ES-I3 (cell line): ENCODE data around the gene MAGI2.
"Not testable (repeated sequence)": the region's sequence is repeated elsewhere in the genome, so short reads cannot be mapped to it uniquely, and the experiment has no call there.

Experiments used
- H3K36me3 ChIP-seq: 2 replicates; pipeline ENCODE4 v1.6.1; 2013; ENCODE audit warnings: mild to moderate bottlenecking, low read length, control low read depth, moderate library complexity; ENCODE audit not compliant: insufficient read depth
- H3K4me1 ChIP-seq: 2 replicates; pipeline ENCODE4 v1.6.1; 2013; ENCODE audit warnings: mild to moderate bottlenecking, control low read depth, low read length; ENCODE audit not compliant: insufficient read depth
- H3K9ac ChIP-seq: 2 replicates; pipeline ENCODE4 v1.6.1; 2013; ENCODE audit warnings: low read depth, mild to moderate bottlenecking, low read length, moderate library complexity
- H3K9me3 ChIP-seq: 2 replicates; pipeline ENCODE4 v1.6.1; 2013; ENCODE audit warnings: mild to moderate bottlenecking, low read length, moderate library complexity; ENCODE audit not compliant: control insufficient read depth, insufficient read depth

MAGI2 gene

DNA sequence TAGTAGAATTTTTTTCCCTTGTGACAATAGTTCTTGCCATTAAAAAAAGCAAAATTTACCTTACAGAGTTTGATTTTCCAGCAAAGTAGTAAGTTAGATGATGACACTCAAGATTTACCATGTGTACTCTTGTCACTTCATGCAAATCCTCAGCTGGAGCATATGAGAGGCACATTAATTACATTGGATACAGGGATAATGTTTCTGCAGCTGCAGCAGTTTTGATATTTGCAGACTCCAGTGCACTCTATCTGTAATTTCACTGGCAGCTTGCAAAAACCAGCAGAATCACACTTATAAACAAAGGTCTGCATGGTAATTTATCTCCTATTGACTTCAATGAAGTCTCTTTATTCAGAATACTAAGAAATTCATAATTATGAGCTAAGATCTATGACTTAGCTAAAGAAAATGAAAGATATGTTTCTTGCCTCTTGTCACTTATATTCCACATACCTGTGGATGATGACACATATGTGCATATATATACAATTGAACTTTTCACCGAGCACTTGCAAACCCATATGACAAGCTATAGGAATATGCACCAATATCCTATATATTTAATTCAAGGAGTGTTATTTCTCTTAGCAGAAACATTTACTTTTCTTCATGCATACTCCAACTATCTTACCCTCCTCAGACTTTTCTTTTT lies 1124.3 kb downstream of the MAGI2 start:
- Histone ChIP-seq H3K36me3 (no peaks in the 10 kb centered on the region), H3K9ac (no peak overlapping the region), H3K4me1 (no peaks in the 10 kb centered on the region), H3K9me3 (no peaks in the 10 kb centered on the region)

DNA sequence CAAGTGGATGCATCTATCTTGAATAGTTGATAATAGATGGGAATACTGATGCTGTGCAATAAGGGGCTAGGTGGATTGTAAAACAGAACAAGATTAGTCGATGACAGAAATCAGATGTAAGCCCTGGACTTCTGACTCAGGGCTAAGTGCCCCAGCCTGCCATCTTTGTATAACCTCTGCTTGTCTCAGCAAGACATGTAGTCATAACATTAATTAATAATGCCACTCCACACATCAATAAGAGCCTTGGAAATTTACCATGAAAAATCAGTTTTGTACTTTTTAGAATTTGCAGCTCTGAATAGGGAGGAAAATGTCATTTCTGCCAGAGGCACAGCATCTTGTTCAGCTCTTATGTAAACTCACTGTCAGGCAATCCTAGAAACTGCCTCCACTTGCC lies 1125.7 kb downstream of the MAGI2 start:
- H3K4me1 ChIP-seq: no peaks in the 10 kb centered on the region
- H3K36me3 ChIP-seq: no peaks in the 10 kb centered on the region
- no peaks in the 10 kb centered on the region for H3K9me3 ChIP-seq
- no peak overlapping the region for H3K9ac ChIP-seq

DNA sequence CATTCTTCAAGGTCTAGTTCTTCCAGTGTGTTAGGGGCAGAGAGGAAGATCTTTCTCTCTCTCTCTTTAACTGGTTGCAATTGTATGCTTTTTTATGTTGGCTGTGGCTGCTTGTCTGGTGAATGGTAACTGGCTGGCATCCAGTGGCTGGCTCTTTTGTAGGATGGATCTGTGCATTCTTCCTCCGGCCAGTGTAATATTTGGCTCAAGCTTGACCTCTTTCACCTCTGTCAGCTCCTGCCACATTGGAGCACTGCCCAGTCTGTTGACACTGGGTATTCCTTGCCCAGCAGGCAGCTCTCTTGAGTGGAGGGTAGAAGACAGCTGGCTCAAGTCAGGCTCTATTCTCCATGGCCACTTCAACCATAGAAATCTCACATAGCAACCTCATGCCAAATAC lies 1126.6 kb downstream of the MAGI2 start:
- Histone ChIP-seq H3K36me3 (no peaks in the 10 kb centered on the region), H3K9ac (no peak overlapping the region), H3K4me1 (no peaks in the 10 kb centered on the region), H3K9me3 (no peaks in the 10 kb centered on the region)

- Histone ChIP-seq H3K4me1 (no peaks in the 10 kb centered on the region), H3K9me3 (no peaks in the 10 kb centered on the region), H3K9ac (no peak overlapping the region), H3K36me3 (no peaks in the 10 kb centered on the region)
These were observed 1127.3 kb downstream of the MAGI2 start for GRCh38 chr7:78326189-78326588.

DNA sequence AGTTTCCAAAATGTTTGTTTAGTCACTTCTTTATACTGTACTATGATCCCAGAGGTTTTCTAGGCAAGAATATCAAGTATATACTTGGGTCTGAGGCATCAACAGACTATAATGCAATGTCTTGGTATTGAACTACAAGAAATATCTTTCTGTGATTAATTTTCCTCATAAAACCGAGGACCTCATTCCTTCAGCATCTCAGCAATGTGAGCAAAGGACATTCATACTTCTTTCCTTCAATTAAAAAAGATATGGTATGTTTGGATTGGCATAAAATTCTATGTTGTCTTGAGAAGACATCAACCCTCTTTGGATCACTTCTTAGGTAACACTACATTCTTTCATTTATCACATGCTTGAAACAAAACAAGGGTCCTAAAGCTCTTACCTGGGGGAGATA lies 1130.3 kb downstream of the MAGI2 start:
- Histone ChIP-seq H3K9me3 (no peaks in the 10 kb centered on the region), H3K4me1 (no peaks in the 10 kb centered on the region), H3K36me3 (no peaks in the 10 kb centered on the region), H3K9ac (no peak overlapping the region)

DNA sequence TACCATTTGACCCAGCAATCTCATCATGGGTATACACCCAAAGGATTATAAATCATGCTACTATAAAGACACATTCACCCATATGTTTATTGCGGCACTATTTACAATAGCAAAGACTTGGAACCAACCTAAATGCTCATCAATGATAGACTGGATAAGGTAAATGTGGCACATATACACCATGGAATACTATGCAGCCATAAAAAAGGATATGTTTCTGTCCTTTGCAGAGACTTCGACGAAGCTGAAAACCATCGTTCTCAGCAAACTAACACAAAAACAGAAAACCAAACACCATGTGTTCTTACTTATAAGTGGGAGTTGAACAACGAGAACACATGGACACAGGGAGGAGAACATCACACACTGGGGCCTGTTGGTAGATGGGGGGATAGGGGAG lies 1131.2 kb downstream of the MAGI2 start:
- H3K9ac ChIP-seq, H3K9me3 ChIP-seq, H3K4me1 ChIP-seq, H3K36me3 ChIP-seq: not testable (repeated sequence)

DNA sequence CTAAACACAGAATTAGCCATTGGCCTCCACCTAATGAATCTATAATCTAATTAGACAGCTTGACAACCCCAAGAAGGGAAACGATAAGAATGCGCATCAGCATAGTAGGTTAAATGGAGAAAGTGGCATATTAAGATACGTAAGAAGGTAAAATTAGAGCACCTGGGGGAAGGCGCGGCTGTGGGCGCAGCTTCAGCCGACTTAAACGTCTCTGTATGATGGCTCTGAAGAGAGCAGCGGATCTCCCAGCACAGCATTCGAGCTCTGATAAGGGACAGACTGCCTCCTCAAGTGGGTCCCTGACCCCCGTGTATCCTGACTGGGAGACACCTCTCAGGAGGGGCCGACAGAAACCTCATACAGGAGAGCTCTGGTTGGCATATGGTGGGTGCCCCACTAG lies 1136.1 kb downstream of the MAGI2 start:
- no peaks in the 10 kb centered on the region for H3K36me3 ChIP-seq
- H3K9me3 ChIP-seq: no peaks in the 10 kb centered on the region
- H3K9ac ChIP-seq: no peak overlapping the region
- no peaks in the 10 kb centered on the region for H3K4me1 ChIP-seq

- Histone ChIP-seq H3K9ac (no peak overlapping the region), H3K9me3 (no peaks in the 10 kb centered on the region), H3K36me3 (no peaks in the 10 kb centered on the region), H3K4me1 (no peaks in the 10 kb centered on the region)
These were observed 1137.4 kb downstream of the MAGI2 start for GRCh38 chr7:78316110-78316509.

DNA sequence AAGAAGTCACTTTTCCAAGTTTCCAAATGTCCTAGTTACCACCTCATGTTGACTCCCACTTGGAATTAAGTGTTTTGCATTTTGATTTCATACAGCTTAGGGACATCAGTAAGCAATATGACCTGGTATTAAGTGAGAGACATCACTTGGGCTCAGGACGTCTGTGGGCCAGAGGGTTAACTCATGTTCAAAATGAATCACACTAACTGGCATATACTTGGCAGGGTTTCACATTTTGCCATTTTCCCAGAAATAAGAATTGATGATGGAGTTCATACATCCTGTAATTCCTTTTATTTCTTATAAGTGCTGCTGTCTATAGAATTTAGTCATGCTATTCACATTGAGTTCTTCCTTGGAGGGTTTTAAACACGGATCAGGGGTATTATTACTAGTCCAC lies 1138.3 kb downstream of the MAGI2 start:
- H3K36me3 ChIP-seq: no peaks in the 10 kb centered on the region
- H3K4me1 ChIP-seq: no peaks in the 10 kb centered on the region
- H3K9ac ChIP-seq: no peak overlapping the region
- no peaks in the 10 kb centered on the region for H3K9me3 ChIP-seq

DNA sequence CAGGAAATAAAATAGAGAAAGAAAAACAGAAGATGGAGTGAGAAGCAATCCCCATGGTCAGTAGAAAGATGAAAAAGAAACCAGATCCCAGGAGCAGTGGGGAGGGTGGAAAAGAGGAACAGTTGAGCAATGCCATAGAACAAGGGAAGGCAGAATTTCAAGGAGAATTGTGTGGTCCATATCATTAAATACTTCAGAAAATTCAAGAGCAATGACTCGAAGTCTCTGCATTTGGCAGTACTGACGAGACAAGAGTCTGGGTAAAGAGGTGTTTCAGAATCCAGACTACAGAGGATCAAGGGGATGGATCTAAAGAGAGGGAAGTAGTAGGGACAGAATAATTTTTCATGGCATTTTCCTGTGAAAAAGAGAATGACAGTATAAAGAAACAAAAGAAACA lies 1142.3 kb downstream of the MAGI2 start:
- Histone ChIP-seq H3K9me3 (no peaks in the 10 kb centered on the region), H3K4me1 (no peaks in the 10 kb centered on the region), H3K9ac (no peak overlapping the region), H3K36me3 (no peaks in the 10 kb centered on the region)

GRCh38 chr7:78307892-78308291 lies 1145.6 kb downstream of the MAGI2 start:
- Histone ChIP-seq H3K9me3 (no peaks in the 10 kb centered on the region), H3K36me3 (no peaks in the 10 kb centered on the region), H3K9ac (no peak overlapping the region), H3K4me1 (no peaks in the 10 kb centered on the region)

DNA sequence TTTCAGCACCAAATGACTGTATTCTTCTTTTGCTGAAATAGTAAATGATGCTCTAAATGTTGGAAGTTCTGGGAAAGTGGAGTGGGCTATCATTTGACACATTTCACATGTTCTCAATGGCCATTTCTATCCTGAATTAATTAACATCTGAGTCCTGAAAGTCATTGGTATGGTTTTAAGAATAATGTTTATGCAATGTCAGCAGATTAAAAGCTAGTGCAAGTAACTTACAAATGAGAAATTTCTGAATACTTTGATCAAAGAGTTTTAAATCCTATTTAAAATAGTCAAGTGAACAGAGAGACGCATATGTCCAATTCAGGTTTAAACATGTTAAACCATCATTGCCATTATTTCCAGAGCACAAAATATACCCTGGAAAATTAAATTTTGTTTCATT lies 1146.8 kb downstream of the MAGI2 start:
- Histone ChIP-seq H3K36me3 (no peaks in the 10 kb centered on the region), H3K4me1 (no peaks in the 10 kb centered on the region), H3K9ac (no peak overlapping the region), H3K9me3 (no peaks in the 10 kb centered on the region)

GRCh38 chr7:78301407-78301806 lies 1152.1 kb downstream of the MAGI2 start:
- H3K9ac ChIP-seq: no peak overlapping the region
- no peaks in the 10 kb centered on the region for H3K9me3 ChIP-seq
- H3K36me3 ChIP-seq: no peaks in the 10 kb centered on the region
- H3K4me1 ChIP-seq: no peaks in the 10 kb centered on the region

- Histone ChIP-seq H3K9ac (no peak overlapping the region), H3K36me3 (no peaks in the 10 kb centered on the region), H3K4me1 (no peaks in the 10 kb centered on the region), H3K9me3 (no peaks in the 10 kb centered on the region)
These were observed 1154.4 kb downstream of the MAGI2 start for GRCh38 chr7:78299088-78299487.

GRCh38 chr7:78296644-78297371 lies 1156.7 kb downstream of the MAGI2 start:
- Histone ChIP-seq H3K9ac (no peak overlapping the region), H3K9me3 (no peaks in the 10 kb centered on the region), H3K36me3 (no peaks in the 10 kb centered on the region), H3K4me1 (no peaks in the 10 kb centered on the region)
